Psoas muscle (tissue), 8 donors: ENCODE results near the gene NYAP2. TPM values are rescaled to one million over a fixed set of nuclear protein-coding genes. Genes with fewer than 3 reads are reported as not detected.

ENCODE experiments used
- ATAC-seq, 4 donors: fragments of 200-7000 bp; cut with Tn5 transposase; one replicate each; pipeline ENCODE4 v1.9.1; 2020; ENCODE audit warnings: moderate library complexity in 3 of 4, mild to moderate bottlenecking in 2 of 4
- DNase-seq, 2 donors: peaks; one replicate each; pipeline ENCODE4 v3.0.0-alpha.2; 2020
- H3K27ac ChIP-seq: fragments of 200-600 bp; one replicate; pipeline ENCODE4 v1.8.0; 2022
- H3K27me3 ChIP-seq, 3 donors: fragments of 200-600 bp in 1 of 3; one replicate each; pipeline versions ENCODE4 v1.6.1 to v1.8.0; 2013 to 2022; ENCODE audit warnings: low read length in 2 of 3, mild to moderate bottlenecking in 2 of 3, moderate library complexity in 1 of 3; ENCODE audit not compliant: insufficient read depth in 3 of 3
- H3K36me3 ChIP-seq, 2 donors: fragments of 200-600 bp in 1 of 2; one replicate each; pipeline versions ENCODE4 v1.6.1 to v1.8.0; 2013 to 2022; ENCODE audit warnings: low read depth in 1 of 2, mild to moderate bottlenecking in 1 of 2, moderate library complexity in 1 of 2; ENCODE audit not compliant: insufficient read depth in 1 of 2
- H3K4me1 ChIP-seq: fragments of 200-600 bp; one replicate; pipeline ENCODE4 v1.8.0; 2022
- H3K4me3 ChIP-seq: fragments of 200-600 bp; one replicate; pipeline ENCODE4 v1.8.0; 2022; ENCODE audit warnings: mild to moderate bottlenecking
- H3K9me3 ChIP-seq: fragments of 200-600 bp; one replicate; pipeline ENCODE4 v1.8.0; 2022
- WGBS, 3 donors: extraction: QIAGEN DNeasy Blood & Tissue Kit; methylation state at CpG; one replicate each; pipeline versions ENCODE4 v1.1.6 to v1.1.7; 2013; 5-methylcytosine and 5-hydroxymethylcytosine counted together
- intact Hi-C, 2 donors: fragments of 100-400 bp; cut with DNase I; formaldehyde crosslinking; loops; one replicate each; pipeline versions ENCODE4 v1.11.0 to v1.14.2; 2022
- polyA plus RNA-seq, 3 donors: library from polyadenylated mRNA; stranded (reverse); fragments of 200-250 nt; gene quantifications; one replicate each; pipeline ENCODE4 v1.2.3, GENCODE V29; 2013
- total RNA-seq, 4 donors: library from RNA; stranded (reverse); fragmentation: NEBNext Ultra II Directional in 2 of 4; extraction: Animal tissue kit (Norgen Biotek cat#: 25700) in 2 of 4; gene quantifications; one replicate each; pipeline versions ENCODE4 v1.2.1 to v1.2.4, GENCODE V29; 2021 to 2023
- TF ChIP-seq, protein P1 (sequence below): fragments of 200-600 bp; IDR thresholded peaks from one replicate; pipeline ENCODE4 v1.8.0; 2022; ENCODE audit warnings: antibody characterized with exemption
- donor health status: healthy with polysubstance abuse.
- donor health status: DM: no; HTN: no; CAD: no; lungs with moderate emphysema.
- donor health status: Bipolar disorder and iron deficiency.
- donor health status: healthy.
- donor health status: DM: yes; HTN: yes; CAD: no.
- donor health status: DM: no; HTN: no; CAD: no.
- donor health status: DM: no; HTN: no; CAD: no.
- donor health status: DM: yes; HTN: yes; CAD: no.

Gene NYAP2
- total and polyA plus RNA-seq, 7 donors = 0.03 to 5.0 (median 0.90) TPM

DNA sequence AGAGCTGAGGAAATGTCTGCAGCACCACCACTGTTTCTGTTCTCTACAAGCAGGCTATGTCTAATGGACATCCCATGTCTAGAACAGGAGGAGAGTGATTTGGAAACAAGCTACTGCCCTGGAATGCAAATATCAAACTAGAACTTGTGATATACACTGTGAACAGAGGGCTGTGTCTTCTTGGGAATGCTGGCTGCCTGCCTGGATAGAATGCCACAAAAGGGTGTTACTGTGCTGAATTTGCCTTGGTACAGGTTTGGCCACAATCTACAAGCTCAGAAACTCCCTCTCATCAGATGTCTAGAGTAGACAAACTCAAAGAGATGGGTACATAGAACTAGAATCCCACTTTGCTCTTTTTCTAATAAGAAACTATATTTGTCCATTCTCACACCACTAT, 170.5 kb downstream of the NYAP2 start:
- intact Hi-C loops = no loop called here
- Histone ChIP-seq H3K36me3 (no peaks in the 10 kb centered on the region), H3K4me1 (no peaks in the 10 kb centered on the region), H3K4me3 (no peak overlapping the region), H3K9me3 (peaks cover 2% of the 10 kb centered on the region), H3K27ac (no peak overlapping the region), H3K27me3 (no peaks in the 10 kb centered on the region)
- TF ChIP-seq, protein P1, sequence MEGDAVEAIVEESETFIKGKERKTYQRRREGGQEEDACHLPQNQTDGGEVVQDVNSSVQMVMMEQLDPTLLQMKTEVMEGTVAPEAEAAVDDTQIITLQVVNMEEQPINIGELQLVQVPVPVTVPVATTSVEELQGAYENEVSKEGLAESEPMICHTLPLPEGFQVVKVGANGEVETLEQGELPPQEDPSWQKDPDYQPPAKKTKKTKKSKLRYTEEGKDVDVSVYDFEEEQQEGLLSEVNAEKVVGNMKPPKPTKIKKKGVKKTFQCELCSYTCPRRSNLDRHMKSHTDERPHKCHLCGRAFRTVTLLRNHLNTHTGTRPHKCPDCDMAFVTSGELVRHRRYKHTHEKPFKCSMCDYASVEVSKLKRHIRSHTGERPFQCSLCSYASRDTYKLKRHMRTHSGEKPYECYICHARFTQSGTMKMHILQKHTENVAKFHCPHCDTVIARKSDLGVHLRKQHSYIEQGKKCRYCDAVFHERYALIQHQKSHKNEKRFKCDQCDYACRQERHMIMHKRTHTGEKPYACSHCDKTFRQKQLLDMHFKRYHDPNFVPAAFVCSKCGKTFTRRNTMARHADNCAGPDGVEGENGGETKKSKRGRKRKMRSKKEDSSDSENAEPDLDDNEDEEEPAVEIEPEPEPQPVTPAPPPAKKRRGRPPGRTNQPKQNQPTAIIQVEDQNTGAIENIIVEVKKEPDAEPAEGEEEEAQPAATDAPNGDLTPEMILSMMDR = no peak
- DNase-seq = no peak
- ATAC-seq = no peak

DNA sequence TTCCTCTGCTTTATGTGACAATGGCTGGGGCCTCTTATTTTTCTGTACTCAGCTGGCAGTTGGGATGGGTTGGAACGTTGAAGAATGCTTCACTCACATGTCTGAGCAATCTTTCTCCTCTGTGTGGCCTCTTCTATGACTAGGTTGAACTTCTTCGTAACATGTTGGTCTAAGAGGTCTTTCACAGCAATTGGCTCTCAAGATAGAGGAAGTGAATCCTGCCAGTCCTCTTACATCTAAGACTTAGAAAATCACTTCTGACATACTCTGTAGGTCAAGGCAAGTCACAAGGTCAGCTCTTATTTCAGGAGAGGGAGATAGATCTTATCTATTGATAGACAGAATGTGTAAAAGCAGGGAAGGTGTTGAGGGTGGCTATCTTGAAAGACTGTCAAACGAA, 174.1 kb downstream of the NYAP2 start:
- Histone ChIP-seq H3K27me3 (no peaks in the 10 kb centered on the region), H3K27ac (no peak overlapping the region), H3K4me3 (no peak overlapping the region), H3K36me3 (no peaks in the 10 kb centered on the region), H3K4me1 (no peaks in the 10 kb centered on the region), H3K9me3 (peaks cover 3% of the 10 kb centered on the region)
- intact Hi-C loops = no loop called here
- ATAC-seq = no peak
- no peak for DNase-seq
- WGBS, 3 donors = 64 to 72% (median 69%) methylated on average over 3 of the region's 3 CpGs
- TF ChIP-seq, protein P1 = no peak

DNA sequence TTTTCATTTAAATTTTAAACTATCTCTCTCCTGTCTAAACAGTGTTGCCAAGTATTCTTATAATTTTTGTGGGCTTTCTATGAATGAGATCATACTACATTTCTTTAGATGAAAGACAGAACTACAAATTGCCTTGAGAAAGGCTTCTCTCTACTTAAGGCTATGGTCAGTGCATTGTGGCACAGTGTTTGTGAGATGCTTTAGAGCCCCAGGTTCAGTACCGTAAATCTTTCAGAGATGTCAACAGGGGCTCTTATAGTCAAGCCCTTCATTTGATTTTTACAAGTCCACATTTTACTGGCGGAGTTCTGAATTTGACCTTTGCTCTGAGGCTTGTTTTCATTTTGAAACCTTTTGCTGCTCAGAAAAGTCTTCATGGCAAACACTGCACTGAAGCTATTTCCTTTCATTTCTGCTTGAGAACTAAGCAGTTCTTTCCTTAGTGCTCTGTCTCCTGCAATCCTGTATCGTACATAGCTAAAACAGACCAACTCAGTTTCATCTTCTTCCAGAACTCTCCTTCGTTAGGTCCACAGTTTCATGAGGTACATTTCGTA, 175.2 kb downstream of the NYAP2 start:
- DNase-seq (no peak), ATAC-seq (no peak)
- no peaks in the 10 kb centered on the region for H3K27me3 ChIP-seq
- WGBS, 3 donors = 61 to 78% (median 74%) methylated on average over 5 of the region's 5 CpGs
- intact Hi-C loops = no loop called here
- no peaks in the 10 kb centered on the region for H3K4me1 ChIP-seq
- H3K27ac ChIP-seq = no peak overlapping the region
- no peak overlapping the region for H3K4me3 ChIP-seq
- peaks cover 3% of the 10 kb centered on the region for H3K9me3 ChIP-seq
- no peaks in the 10 kb centered on the region for H3K36me3 ChIP-seq
- TF ChIP-seq, protein P1 = no peak

DNA sequence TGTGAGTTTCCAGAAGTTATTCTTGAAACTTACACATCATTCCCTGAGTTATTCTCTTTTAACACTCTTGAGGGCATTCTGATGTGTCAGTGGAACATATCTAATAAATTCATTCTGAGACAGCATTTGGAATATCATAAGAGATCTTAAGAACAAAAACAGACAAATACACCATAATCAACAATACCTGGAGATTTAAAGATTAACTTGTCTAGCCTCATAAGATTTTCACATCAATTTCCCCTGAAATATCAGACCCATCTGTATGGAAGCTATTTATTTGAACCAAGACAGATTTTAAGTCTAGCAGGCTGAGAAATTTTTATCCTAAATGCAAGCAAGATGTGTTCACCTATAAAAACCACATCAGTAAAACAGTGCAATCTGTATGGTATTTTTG, 181.6 kb downstream of the NYAP2 start:
- H3K27ac ChIP-seq = no peak overlapping the region
- intact Hi-C loops = no loop called here
- no peaks in the 10 kb centered on the region for H3K4me1 ChIP-seq
- H3K27me3 ChIP-seq = peaks cover 0 to 2% (median 0%) of the 10 kb centered on the region in 3 donors
- no peak overlapping the region for H3K4me3 ChIP-seq
- TF ChIP-seq, protein P1 = no peak
- H3K36me3 ChIP-seq = no peaks in the 10 kb centered on the region
- H3K9me3 ChIP-seq = no peaks in the 10 kb centered on the region
- DNase-seq (no peak), ATAC-seq (no peak)

DNA sequence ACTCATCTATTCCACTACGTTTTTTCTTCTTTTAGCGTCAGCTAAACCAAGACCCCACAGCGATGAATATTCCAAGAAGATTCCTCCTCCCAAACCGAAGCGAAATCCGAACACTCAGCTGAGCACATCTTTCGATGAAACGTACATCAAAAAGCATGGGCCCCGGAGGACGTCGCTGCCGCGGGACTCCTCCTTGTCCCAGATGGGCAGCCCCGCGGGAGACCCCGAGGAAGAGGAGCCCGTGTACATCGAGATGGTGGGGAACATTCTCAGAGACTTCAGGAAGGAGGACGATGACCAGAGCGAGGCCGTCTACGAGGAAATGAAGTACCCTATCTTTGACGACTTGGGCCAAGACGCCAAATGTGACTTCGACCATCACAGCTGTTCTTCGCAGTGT, 182.4 kb downstream of the NYAP2 start:
- no peaks in the 10 kb centered on the region for H3K36me3 ChIP-seq
- 94 to 97% (median 96%) methylated on average over 26 of the region's 26 CpGs for WGBS, 3 donors
- TF ChIP-seq, protein P1 = no peak
- intact Hi-C loops = no loop called here
- ATAC-seq (no peak), DNase-seq (no peak)
- no peaks in the 10 kb centered on the region for H3K4me1 ChIP-seq
- no peak overlapping the region for H3K4me3 ChIP-seq
- no peaks in the 10 kb centered on the region for H3K9me3 ChIP-seq
- H3K27ac ChIP-seq = no peak overlapping the region
- peaks cover 0 to 2% (median 0%) of the 10 kb centered on the region in 3 donors for H3K27me3 ChIP-seq
